Activated CD4-positive, alpha-beta T cell treated with anti-CD3 and anti-CD28 coated beads, Interleukin-2, Interleukin-4, amounts not matched to agents 100 ng/mL and 50 ng/mL, durations not matched to agents 16 hours and 8 hours (primary cell): ENCODE data around the gene TASL.
"Not testable (repeated sequence)": the region's sequence is repeated elsewhere in the genome, so short reads cannot be mapped to it uniquely, and the experiment has no call there.

ENCODE experiments used
- DNase-seq: peaks from one replicate; pipeline ENCODE4 v3.0.0-alpha.2; 2020; ENCODE audit warnings: low spot score

The TASL gene

GRCh38 chrX:30577362-30577991 lies at the start of gene TASL:
TASL (minus strand) TSS chrX:30577766; CDS start chrX:30560355, 17,411 bp downstream.
- peak; percentile 65 for DNase-seq

GRCh38 chrX:30626402-30626801 lies 48.8 kb upstream of the TASL start:
- no peak for DNase-seq

- no peak for DNase-seq
Observed at GRCh38 chrX:30622361-30622760, 44.8 kb upstream of the TASL start.

- DNase-seq: no peak
Observed at GRCh38 chrX:30620980-30621618, 43.5 kb upstream of the TASL start.

GRCh38 chrX:30620125-30620524 lies 42.6 kb upstream of the TASL start:
- no peak for DNase-seq

- DNase-seq: no peak
Observed at GRCh38 chrX:30618160-30618765, 40.7 kb upstream of the TASL start.

- peak; percentile 55 for DNase-seq
Observed at GRCh38 chrX:30615229-30615628, 37.7 kb upstream of the TASL start.

GRCh38 chrX:30613721-30614120 lies 36.2 kb upstream of the TASL start:
- no peak for DNase-seq

- DNase-seq: no peak
Observed at GRCh38 chrX:30612250-30612655, 34.7 kb upstream of the TASL start.

GRCh38 chrX:30610026-30610425 lies 32.5 kb upstream of the TASL start:
- DNase-seq: no peak

- DNase-seq: no peak
Observed at GRCh38 chrX:30607155-30607554, 29.6 kb upstream of the TASL start.

GRCh38 chrX:30600269-30601176 lies 23.0 kb upstream of the TASL start:
- not testable (repeated sequence) for DNase-seq

GRCh38 chrX:30597216-30598012 lies 19.8 kb upstream of the TASL start:
- DNase-seq: no peak

- no peak for DNase-seq
Observed at GRCh38 chrX:30593440-30594200, 16.1 kb upstream of the TASL start.

- DNase-seq: no peak
Observed at GRCh38 chrX:30592831-30593230, 15.3 kb upstream of the TASL start.

GRCh38 chrX:30590368-30590767 lies 12.8 kb upstream of the TASL start:
- DNase-seq: no peak

- no peak for DNase-seq
Observed at GRCh38 chrX:30589146-30589888, 11.8 kb upstream of the TASL start.

- DNase-seq: no peak
Observed at GRCh38 chrX:30586516-30586915, 8.9 kb upstream of the TASL start.

- no peak for DNase-seq
Observed at GRCh38 chrX:30582664-30583063, 5.1 kb upstream of the TASL start.

- DNase-seq: no peak
Observed at GRCh38 chrX:30580641-30581040, 3.1 kb upstream of the TASL start.
